Ammon's horn (tissue), 1 donor: ENCODE data around the gene LRRK1.

Experiments used
- DNase-seq: peaks from one replicate; pipeline ENCODE4 v3.0.0-alpha.2; 2016; ENCODE audit warnings: low spot score

LRRK1 gene

GRCh38 chr15:100890850-100891249 lies 28.3 kb upstream of the LRRK1 start:
- DNase-seq: no peak

GRCh38 chr15:100891307-100892012 lies 27.7 kb upstream of the LRRK1 start:
- peak; percentile 62 for DNase-seq

- DNase-seq: no peak
These were observed 27.2 kb upstream of the LRRK1 start for GRCh38 chr15:100892013-100892355.

GRCh38 chr15:100893261-100893963 lies 25.7 kb upstream of the LRRK1 start:
- no peak for DNase-seq

- no peak for DNase-seq
These were observed 25.2 kb upstream of the LRRK1 start for GRCh38 chr15:100893964-100894295.

GRCh38 chr15:100895721-100896120 lies 23.4 kb upstream of the LRRK1 start:
- no peak for DNase-seq

GRCh38 chr15:100897221-100898151 lies 21.7 kb upstream of the LRRK1 start:
- DNase-seq: no peak

GRCh38 chr15:100898152-100898490 lies 21.0 kb upstream of the LRRK1 start:
- DNase-seq: no peak

GRCh38 chr15:100898661-100899462 lies 20.3 kb upstream of the LRRK1 start:
- DNase-seq: no peak

GRCh38 chr15:100899601-100900000 lies 19.6 kb upstream of the LRRK1 start:
- DNase-seq: no peak

GRCh38 chr15:100900136-100900794 lies 18.9 kb upstream of the LRRK1 start:
- no peak for DNase-seq

GRCh38 chr15:100900795-100901169 lies 18.4 kb upstream of the LRRK1 start:
- no peak for DNase-seq

- no peak for DNase-seq
These were observed 17.9 kb upstream of the LRRK1 start for GRCh38 chr15:100901296-100901695.

GRCh38 chr15:100901702-100902435 lies 17.3 kb upstream of the LRRK1 start:
- DNase-seq: no peak

- DNase-seq: peak; percentile 28
These were observed 16.6 kb upstream of the LRRK1 start for GRCh38 chr15:100902436-100903167.

GRCh38 chr15:100903168-100903554 lies 16.0 kb upstream of the LRRK1 start:
- no peak for DNase-seq

- DNase-seq: no peak
These were observed 13.3 kb upstream of the LRRK1 start for GRCh38 chr15:100905850-100906249.

- no peak for DNase-seq
These were observed 10.7 kb upstream of the LRRK1 start for GRCh38 chr15:100908466-100908865.

- no peak for DNase-seq
These were observed 9.6 kb upstream of the LRRK1 start for GRCh38 chr15:100909565-100909964.
